GM18873 (cell line): ENCODE measurements around the gene FAF1.
"Not testable (repeated sequence)": the region's sequence is repeated elsewhere in the genome, so short reads cannot be mapped to it uniquely, and the experiment has no call there.

Experiments
- ATAC-seq: cut with Tn5 transposase; IDR thresholded peaks from one replicate; pipeline ENCODE4 v1.9.1; 2021; ENCODE audit warnings: mild to moderate bottlenecking, moderate library complexity, moderate number of reproducible peaks; ENCODE audit not compliant: unreplicated experiment, low FRiP score

The FAF1 gene

GRCh38 chr1:50719126-50719525, 240.9 kb downstream of the FAF1 start:
- no peak for ATAC-seq

DNA sequence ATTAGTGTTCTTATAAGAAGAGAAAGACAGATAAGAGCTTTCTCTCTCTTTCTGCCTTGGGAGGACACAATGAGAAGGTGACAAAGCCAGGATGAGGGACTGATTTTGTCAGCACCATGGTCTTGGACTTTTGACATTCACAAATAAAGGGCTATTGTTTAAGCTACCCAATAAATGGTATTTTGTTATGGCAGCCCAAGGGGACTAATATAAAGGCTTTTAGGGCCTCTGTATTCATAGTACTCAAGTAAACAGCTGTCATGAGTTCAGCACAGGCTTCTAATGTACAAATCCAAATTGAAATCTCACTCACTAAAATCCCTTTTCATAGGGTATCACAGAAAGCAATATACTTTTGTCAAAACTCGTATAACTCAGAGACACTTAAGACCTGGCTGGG, 242.7 kb downstream of the FAF1 start:
- ATAC-seq: no peak

DNA sequence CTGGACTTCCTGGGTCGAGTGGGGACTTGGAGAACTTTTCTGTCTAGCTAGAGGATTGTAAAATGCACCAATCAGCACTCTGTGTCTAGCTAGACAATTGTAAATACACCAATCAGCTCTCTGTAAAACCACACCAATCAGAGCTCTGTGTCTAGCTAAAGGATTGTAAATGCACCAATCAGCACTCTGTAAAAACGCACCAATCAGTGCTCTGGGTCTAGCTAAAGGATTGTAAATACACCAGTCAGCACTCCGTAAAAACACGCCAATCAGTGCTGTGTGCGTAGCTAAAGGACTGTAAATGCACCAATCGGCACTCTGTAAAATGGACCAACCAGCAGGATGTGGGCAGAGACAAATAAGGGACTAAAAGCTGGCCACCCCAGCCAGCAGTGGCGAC, 243.6 kb downstream of the FAF1 start:
- not testable (repeated sequence) for ATAC-seq

DNA sequence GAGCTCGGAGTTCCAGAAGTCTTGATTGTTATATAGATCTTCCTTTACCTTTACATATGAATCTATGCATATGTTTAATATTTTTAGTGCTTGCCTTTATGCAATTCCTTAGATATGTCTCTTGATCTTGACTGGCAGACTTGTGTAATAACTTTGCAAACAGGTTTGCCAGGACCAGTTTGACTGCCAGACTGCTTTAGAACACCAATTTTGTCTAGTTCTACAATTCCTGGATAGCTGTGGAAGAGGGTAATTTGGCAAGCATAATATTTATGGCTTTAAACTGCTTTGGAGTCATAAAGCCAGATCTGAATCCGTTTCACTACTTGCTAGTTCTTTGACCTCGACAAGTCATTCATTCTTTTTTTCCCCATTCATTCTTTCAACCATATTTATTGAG, 250.0 kb downstream of the FAF1 start:
- ATAC-seq: no peak

DNA sequence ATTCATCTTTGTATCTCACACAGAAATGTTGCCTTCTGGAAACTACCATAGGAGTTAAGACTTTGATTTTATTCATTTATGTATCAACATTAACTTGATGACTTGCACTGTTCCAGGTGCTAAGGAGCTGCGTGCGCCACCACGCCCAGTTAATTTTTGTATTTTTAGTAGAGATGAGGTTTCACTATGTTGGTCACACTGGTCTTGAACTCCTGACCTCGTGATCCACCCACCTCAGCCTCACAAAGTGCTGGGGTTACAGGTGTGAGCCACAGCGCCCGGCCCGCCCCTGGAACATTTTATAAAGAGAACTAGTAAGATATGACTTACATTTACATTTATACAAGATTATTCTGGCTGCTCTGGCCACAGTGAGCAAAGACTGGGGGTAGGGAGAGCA, 252.2 kb downstream of the FAF1 start:
- ATAC-seq: no peak

GRCh38 chr1:50705699-50706098, 254.4 kb downstream of the FAF1 start:
- no peak for ATAC-seq

- no peak for ATAC-seq
Measured at GRCh38 chr1:50705041-50705440, 255.0 kb downstream of the FAF1 start.

GRCh38 chr1:50704126-50704525, 255.9 kb downstream of the FAF1 start:
- no peak for ATAC-seq

DNA sequence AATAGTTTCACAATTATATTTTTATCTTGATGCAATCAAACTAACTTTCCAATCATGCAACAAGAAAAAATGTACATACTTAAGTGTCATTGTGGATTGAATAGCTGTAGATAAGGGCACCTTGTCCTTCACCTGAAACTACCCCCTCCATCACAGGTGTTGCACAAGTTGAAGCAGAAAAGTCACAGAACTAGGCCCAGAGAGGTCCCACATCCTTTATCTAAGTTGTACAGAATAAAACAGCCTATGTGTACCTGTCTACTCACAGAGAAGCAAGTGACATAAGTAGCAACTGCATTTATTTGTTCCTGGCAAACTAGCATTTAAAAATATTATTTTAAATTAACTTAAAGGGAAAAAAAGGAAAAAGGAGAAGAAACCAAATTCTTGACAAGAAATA, 256.8 kb downstream of the FAF1 start:
- ATAC-seq: no peak

- ATAC-seq: no peak
Measured at GRCh38 chr1:50702395-50702794, 257.7 kb downstream of the FAF1 start.

DNA sequence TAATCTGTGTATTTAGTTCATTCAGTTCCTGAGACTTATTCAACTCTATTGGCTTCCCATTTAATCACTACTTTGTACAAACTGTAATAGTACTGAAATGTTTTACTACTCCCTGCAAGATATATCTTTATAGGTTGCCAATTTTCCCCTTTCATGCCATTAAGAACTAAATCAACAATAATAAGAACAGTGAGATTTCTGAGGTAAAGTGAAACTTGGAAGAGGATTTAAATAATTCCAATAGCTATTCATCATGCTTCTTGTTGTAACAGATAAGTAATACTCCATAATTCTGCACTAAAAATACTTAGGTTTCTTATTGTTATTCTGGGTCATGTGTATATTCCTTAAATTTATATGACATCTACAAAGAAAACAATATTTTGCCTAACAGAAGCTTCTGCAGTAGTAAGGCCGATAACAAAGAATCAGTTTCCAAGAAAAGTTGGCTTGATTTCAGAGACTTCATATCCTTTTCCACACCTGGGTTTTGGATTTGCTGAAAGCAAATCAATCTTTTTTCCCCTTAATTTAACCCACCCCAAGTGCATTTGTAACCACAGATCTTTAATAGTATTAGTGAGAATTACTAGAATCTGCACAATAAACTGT, 258.3 kb downstream of the FAF1 start:
- ATAC-seq: no peak

GRCh38 chr1:50700621-50701020, 259.4 kb downstream of the FAF1 start:
- no peak for ATAC-seq

DNA sequence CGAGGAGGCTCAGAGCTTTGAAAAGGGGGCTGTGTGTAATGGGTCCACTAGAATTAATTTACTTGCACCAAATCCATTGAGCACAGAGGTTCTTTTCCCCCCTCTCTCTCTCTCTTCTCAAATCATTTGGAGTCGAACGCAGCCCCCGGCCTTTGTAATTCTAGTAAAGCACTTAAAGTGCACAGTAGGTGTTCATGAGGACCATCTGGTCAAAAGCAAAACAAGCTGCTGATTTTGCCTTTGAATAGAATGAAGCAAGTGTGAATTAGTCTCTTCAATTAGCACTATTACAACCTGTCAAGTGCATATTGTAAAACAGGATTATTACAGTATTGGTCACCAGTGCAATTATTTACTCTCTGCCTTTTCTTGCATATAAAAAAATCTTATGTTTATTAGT, 259.9 kb downstream of the FAF1 start:
- no peak for ATAC-seq

DNA sequence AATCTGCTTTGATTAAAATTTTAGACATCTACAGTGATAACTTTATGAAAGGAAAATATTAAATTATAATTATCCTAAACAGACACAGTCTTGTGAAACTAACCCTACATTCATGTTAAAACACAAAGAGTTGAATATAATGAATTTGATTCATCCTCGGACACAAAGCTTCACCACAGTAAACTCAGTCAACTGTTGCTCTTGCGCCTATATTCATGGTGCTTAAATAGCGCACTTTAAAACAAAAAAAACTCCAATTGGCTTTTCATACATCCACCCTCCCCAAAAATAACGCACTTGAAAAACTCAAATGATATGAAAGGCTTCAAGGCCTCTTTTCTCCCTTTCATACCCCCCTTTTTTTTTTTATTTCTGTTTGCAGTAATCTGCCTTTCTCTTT, 260.3 kb downstream of the FAF1 start:
- no peak for ATAC-seq

GRCh38 chr1:50697440-50698421, 262.3 kb downstream of the FAF1 start:
- ATAC-seq: no peak

DNA sequence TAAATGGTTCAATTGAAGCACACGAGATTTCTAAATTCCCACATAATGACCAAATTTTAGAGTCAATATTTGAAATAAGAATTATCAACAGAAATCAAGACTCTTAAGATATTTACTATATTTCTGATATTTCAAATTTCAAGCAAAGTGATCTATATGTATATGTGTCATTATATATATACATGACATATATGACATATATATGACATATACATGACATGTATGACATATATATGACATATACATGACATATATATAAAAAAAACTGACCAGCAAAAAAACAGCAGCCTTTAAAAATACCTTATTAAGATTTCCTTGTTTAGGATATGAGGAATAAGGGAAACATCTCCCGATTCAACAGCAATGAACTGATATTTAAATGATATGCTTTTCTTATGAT, 266.2 kb downstream of the FAF1 start:
- no peak for ATAC-seq

DNA sequence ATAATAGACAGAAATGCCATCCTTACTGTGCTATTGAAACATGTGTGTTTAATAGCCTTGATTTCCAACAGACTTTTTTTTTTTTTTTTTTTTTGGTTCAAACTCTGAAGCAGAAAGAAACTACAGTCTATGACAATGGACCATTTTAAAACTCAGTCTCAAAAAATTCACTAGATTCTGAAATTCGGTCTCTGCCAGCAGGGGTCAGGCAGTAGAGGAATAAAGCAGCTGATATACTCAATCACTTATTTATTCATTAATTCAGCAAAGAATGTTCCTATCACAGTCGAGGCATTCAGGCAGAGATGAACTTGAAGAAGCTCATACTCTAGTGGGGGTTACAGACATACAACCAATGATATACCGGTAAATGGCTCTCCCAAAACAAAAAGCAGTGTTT, 275.9 kb downstream of the FAF1 start:
- ATAC-seq: no peak

- ATAC-seq: no peak
Measured at GRCh38 chr1:50681931-50682330, 278.1 kb downstream of the FAF1 start.

DNA sequence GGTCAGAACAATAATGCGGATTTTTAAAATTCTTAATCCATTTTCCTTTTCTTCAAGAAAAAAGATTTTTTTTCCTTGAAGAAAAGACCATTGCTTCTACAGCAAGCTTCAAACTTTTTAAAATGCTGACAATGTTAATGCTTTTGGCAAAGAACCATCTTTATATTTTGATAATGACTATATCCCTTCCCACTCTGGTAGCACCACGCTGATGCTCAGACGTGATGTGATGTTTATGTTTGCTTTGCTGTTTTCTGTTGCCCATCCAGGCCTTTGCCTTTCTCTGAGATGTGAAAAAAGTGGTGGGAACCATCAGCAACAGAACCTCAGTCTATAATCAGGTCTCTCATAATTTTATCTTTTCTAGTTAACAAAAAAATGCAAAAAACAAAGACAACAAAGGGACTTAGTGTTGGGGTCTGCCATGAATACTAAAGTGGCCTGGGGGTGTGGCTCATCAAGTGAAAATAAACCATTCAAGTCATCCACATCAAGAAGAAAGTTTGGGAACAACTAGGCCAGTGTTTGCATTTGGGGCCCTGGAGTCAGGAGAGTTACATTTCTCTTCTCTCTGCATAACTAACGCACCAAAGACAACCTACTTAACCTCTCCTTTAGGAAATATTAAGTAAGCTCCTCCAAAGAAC, 292.2 kb downstream of the FAF1 start:
- ATAC-seq: no peak

GRCh38 chr1:50667272-50667671, 292.8 kb downstream of the FAF1 start:
- no peak for ATAC-seq

DNA sequence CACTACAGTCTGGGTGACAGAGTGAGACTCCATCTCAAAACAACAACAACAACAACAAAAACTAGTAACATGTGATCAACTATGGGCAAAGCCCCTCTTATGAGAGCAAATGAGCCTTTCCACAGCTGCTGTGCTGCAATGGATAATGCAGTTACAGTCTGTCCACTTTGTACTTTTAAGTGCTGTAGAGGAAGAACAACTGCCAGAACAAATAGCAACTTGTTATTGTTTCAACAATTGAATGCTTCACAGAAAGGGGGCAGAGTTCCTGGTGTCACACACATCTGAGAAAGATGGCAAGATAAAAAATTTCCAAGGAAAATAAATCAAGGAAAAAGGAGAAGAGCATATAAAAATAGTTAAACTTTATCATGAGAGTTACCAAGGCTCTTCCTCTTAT, 293.2 kb downstream of the FAF1 start:
- no peak for ATAC-seq
